Suprapubic skin (tissue), 4 donors: Measurements from ENCODE around the gene CYP51A1.

Experiments used
- EP300 ChIP-seq: sonication (generic); formaldehyde crosslinking; IDR thresholded peaks from one replicate; pipeline ENCODE4 v1.6.1; 2017; ENCODE audit warnings: antibody characterized with exemption
- POLR2AphosphoS5 ChIP-seq, 3 donors: sonication (generic); formaldehyde crosslinking; IDR thresholded peaks; one replicate each; pipeline ENCODE4 v1.6.1; 2017; ENCODE audit warnings: antibody characterized with exemption in 3 of 3
- TF ChIP-seq, protein P1 (sequence below), 2 donors: fragments of 200-600 bp in 1 of 2; fragments of 450-650 bp in 1 of 2; sonication (generic) in 1 of 2; IDR thresholded peaks; one replicate each; pipeline ENCODE4 v1.5.1; 2016 to 2019; ENCODE audit warnings: antibody characterized with exemption in 2 of 2, mild to moderate bottlenecking in 1 of 2, moderate library complexity in 1 of 2

DNA sequence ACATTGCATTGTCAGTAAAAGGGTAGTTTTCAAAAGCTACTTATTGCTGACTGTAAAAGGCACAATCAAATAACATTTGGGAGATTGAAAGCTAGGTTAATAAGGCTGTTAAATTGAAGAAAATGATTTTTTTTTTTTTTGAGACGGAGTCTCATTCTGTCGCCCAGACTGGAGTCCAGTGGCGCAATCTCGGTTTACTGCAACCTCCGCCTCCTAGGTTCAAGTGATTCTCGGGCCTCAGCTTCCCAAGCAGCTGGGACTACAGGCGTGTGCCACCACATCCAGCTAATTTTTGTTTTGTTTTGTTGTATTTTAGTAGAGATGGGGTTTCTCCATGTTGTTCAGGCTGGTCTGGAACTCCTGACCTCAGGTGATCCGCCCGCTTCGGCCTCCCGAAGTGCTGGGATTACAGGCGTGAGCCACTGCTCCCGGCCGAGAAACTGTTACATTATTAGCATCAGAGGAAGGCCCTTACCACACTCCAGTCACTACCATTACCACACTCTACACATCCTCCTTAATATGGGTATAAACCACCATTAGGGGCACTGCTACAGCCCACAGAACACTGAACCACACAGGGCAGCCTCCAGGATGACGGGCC, 1.0 kb downstream of the CYP51A1 start:
- TF ChIP-seq, protein P1, sequence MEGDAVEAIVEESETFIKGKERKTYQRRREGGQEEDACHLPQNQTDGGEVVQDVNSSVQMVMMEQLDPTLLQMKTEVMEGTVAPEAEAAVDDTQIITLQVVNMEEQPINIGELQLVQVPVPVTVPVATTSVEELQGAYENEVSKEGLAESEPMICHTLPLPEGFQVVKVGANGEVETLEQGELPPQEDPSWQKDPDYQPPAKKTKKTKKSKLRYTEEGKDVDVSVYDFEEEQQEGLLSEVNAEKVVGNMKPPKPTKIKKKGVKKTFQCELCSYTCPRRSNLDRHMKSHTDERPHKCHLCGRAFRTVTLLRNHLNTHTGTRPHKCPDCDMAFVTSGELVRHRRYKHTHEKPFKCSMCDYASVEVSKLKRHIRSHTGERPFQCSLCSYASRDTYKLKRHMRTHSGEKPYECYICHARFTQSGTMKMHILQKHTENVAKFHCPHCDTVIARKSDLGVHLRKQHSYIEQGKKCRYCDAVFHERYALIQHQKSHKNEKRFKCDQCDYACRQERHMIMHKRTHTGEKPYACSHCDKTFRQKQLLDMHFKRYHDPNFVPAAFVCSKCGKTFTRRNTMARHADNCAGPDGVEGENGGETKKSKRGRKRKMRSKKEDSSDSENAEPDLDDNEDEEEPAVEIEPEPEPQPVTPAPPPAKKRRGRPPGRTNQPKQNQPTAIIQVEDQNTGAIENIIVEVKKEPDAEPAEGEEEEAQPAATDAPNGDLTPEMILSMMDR (IDR thresholded peaks at IDR 0.05) = no peak
- TF ChIP-seq EP300 (no peak), POLR2AphosphoS5 (IDR thresholded peaks at IDR 0.05) (no peak)
